K562 (cell line): Measurements from ENCODE around the gene AADAC. TPM values are rescaled to one million over a fixed set of nuclear protein-coding genes. Genes with fewer than 3 reads are reported as not detected.

Source experiments
- ATAC-seq: fragments of 200-7000 bp; cut with Tn5 transposase; 3 replicates; pipeline ENCODE4 v1.9.1; 2020; ENCODE audit warnings: moderate library complexity
- Bru-seq: library from RNA; stranded (reverse); fragments of 400-500 nt; gene quantifications from one replicate; lab custom pipeline; 2021; lab: Mats Ljungman, UMichigan
- BruChase-seq, 2 experiments: library from RNA; stranded (reverse); fragments of 400-500 nt; gene quantifications; one replicate each; lab custom pipeline; 2021; lab: Mats Ljungman, UMichigan
- BruUV-seq: library from RNA; stranded (reverse); fragments of 400-500 nt; replicated peaks from 2 replicates; lab custom pipeline; 2021; lab: Mats Ljungman, UMichigan
- CTCF ChIA-PET: fragments of 300-600 bp; formaldehyde crosslinking; extraction: SDS; loops from one replicate; lab custom pipeline; 2021; ENCODE audit warnings: low intra/inter-chr PET ratio; lab: Yijun Ruan, JAX
- POLR2A ChIA-PET: fragments of 300-600, 350-650 bp; sonication (Branson Sonifier 250); formaldehyde crosslinking; extraction: SDS; loops from one replicate; lab custom pipeline; 2021; ENCODE audit warnings: antibody characterized with exemption, inconsistent platforms; lab: Yijun Ruan, JAX
- DNase-seq, 4 experiments: peaks; one replicate each; pipeline versions ENCODE4 v3.0.0 to v3.0.0-alpha.2; 2011 to 2018; ENCODE audit warnings: low spot score in 3 of 4, mixed read lengths in 3 of 4; ENCODE audit errors: extremely low read depth in 1 of 4
- FAIRE-seq: peaks from 2 replicates; lab custom pipeline; 2011; peaks lifted over from hg19 to GRCh38; lab: Jason Lieb, UNC
- H2AFZ ChIP-seq: 2 replicates; pipeline ENCODE4 v1.6.0; 2011; ENCODE audit warnings: low read depth, low read length, control low read depth, inconsistent platforms
- H3K27ac ChIP-seq: fragments of 200-600 bp; 3 replicates; pipeline ENCODE4 v1.8.0; 2011; ENCODE audit warnings: low read depth, mild to moderate bottlenecking, control low read depth, inconsistent platforms, low read length, moderate library complexity, mixed read lengths; ENCODE audit errors: extremely low read depth
- H3K27me3 ChIP-seq, 2 experiments: fragments of 300-600 bp in 1 of 2; 2 replicates in 1 of 2; 3 replicates in 1 of 2; pipeline versions ENCODE4 v1.6.0 to v1.8.0; 2011; ENCODE audit warnings: inconsistent platforms in 2 of 2, low read length in 2 of 2, mild to moderate bottlenecking in 1 of 2, mixed read lengths in 1 of 2, moderate library complexity in 1 of 2; ENCODE audit not compliant: control insufficient read depth in 2 of 2, insufficient read depth in 2 of 2
- H3K36me3 ChIP-seq: fragments of 300-600 bp; 3 replicates; pipeline ENCODE4 v1.8.0; 2011; ENCODE audit warnings: mild to moderate bottlenecking, low read length, inconsistent platforms; ENCODE audit not compliant: control insufficient read depth, insufficient read depth
- H3K4me1 ChIP-seq, 2 experiments: fragments of 200-600 bp in 1 of 2; replicated peaks in 1 of 2; 2 replicates in 1 of 2; 3 replicates in 1 of 2; pipeline versions ENCODE4 v1.5.1 to v1.8.0; 2011; ENCODE audit warnings: inconsistent platforms in 2 of 2, low read length in 2 of 2, mild to moderate bottlenecking in 1 of 2, mixed read lengths in 1 of 2, moderate library complexity in 1 of 2; ENCODE audit not compliant: control insufficient read depth in 2 of 2, insufficient read depth in 2 of 2
- H3K4me2 ChIP-seq: 2 replicates; pipeline ENCODE4 v1.6.1; 2011; ENCODE audit warnings: low read length, control low read depth, inconsistent platforms, mixed read lengths; ENCODE audit not compliant: insufficient read depth
- H3K4me3 ChIP-seq: fragments of 200-600 bp; sonication (generic), shearing (Covaris generic); 2 replicates; pipeline ENCODE4 v1.5.1; 2016; ENCODE audit warnings: control low read depth, inconsistent platforms
- H3K79me2 ChIP-seq: fragments of 200-600 bp; 3 replicates; pipeline ENCODE4 v1.8.0; 2011; ENCODE audit warnings: low read length, inconsistent platforms; ENCODE audit not compliant: control insufficient read depth, insufficient read depth
- H3K9ac ChIP-seq, 2 experiments: 2 replicates each; pipeline versions ENCODE4 v1.6.0 to v1.6.1; 2011; ENCODE audit warnings: low read depth in 2 of 2, low read length in 2 of 2, control low read depth in 1 of 2, inconsistent platforms in 1 of 2, mild to moderate bottlenecking in 1 of 2, mixed read lengths in 1 of 2; ENCODE audit not compliant: insufficient read depth in 1 of 2
- H3K9me1 ChIP-seq: one replicate; pipeline ENCODE4 v1.6.0; 2011; ENCODE audit warnings: inconsistent platforms, mild to moderate bottlenecking, low read length, moderate library complexity; ENCODE audit not compliant: control insufficient read depth, insufficient read depth
- H3K9me3 ChIP-seq: replicated peaks from 2 replicates; pipeline ENCODE4 v1.5.1; 2011; ENCODE audit warnings: low read depth, low read length, inconsistent platforms; ENCODE audit not compliant: control insufficient read depth, insufficient read depth
- H4K20me1 ChIP-seq: replicated peaks from 2 replicates; pipeline ENCODE4 v1.6.1; 2011; ENCODE audit warnings: low read length, inconsistent platforms, mixed read lengths; ENCODE audit not compliant: control insufficient read depth, insufficient read depth
- GTF2F1 ChIP-seq: IDR thresholded peaks from 2 replicates; pipeline ENCODE4 v1.6.1; 2011; ENCODE audit warnings: low read depth, low read length, improper control_type of control experiment
- HNRNPK ChIP-seq: fragments of 200-400 bp; formaldehyde crosslinking; IDR thresholded peaks from one replicate; pipeline ENCODE4 v1.6.1; 2018; ENCODE audit warnings: mild to moderate bottlenecking, low read depth, low read length; ENCODE audit not compliant: poor library complexity, severe bottlenecking
- MCM3 ChIP-seq: fragments of 450-650 bp; IDR thresholded peaks from 2 replicates; pipeline ENCODE4 v1.6.1; 2016
- NONO ChIP-seq, 2 experiments: fragments of 200-400 bp in 1 of 2; fragments of 450-650 bp in 1 of 2; formaldehyde crosslinking in 1 of 2; IDR thresholded peaks; 2 replicates each; pipeline ENCODE4 v1.6.1; 2017; ENCODE audit warnings: low read depth in 2 of 2, mild to moderate bottlenecking in 2 of 2, moderate library complexity in 2 of 2, low read length in 1 of 2
- PPARD ChIP-seq: fragments of 250-450 bp; sonication (Bioruptor Pico); IDR thresholded peaks from 2 replicates; pipeline ENCODE4 v1.8.0; 2022; ENCODE audit warnings: inconsistent platforms, mild to moderate bottlenecking, moderate library complexity
- SFPQ ChIP-seq: fragments of 200-400 bp; formaldehyde crosslinking; IDR thresholded peaks from 2 replicates; pipeline ENCODE4 v1.6.1; 2017; ENCODE audit warnings: mild to moderate bottlenecking, low read depth, low read length, moderate library complexity
- SMAD1 ChIP-seq: fragments of 150-350 bp; IDR thresholded peaks from 2 replicates; pipeline ENCODE4 v1.6.1; 2014; ENCODE audit warnings: low read length, low read depth; ENCODE audit not compliant: partially characterized antibody
- SNIP1 ChIP-seq: fragments of 450-650 bp; IDR thresholded peaks from 2 replicates; pipeline ENCODE4 v1.7.1; 2017; ENCODE audit warnings: low read depth, mild to moderate bottlenecking
- SP1 ChIP-seq: sonication (generic); formaldehyde crosslinking; IDR thresholded peaks from 2 replicates; pipeline ENCODE4 v1.8.1; 2022; ENCODE audit warnings: mild to moderate bottlenecking, missing genetic modification reagents
- XRCC4 ChIP-seq: IDR thresholded peaks from one replicate; pipeline ENCODE4 v1.6.1; 2011; ENCODE audit not compliant: insufficient read depth, insufficient read length; ENCODE audit errors: extremely low read depth
- ZNF217 ChIP-seq: sonication (generic); formaldehyde crosslinking; IDR thresholded peaks from 2 replicates; pipeline ENCODE4 v1.8.0; 2022; ENCODE audit warnings: mild to moderate bottlenecking, missing genetic modification reagents
- ZNF263 ChIP-seq: sonication (generic); formaldehyde crosslinking; IDR thresholded peaks from 2 replicates; pipeline ENCODE4 v1.8.0; 2022; ENCODE audit warnings: mild to moderate bottlenecking, missing genetic modification reagents, borderline replicate concordance
- ZNF274 ChIP-seq: IDR thresholded peaks from 2 replicates; pipeline ENCODE4 v1.6.1; 2011; ENCODE audit warnings: low read depth, mild to moderate bottlenecking, low read length, moderate library complexity, borderline replicate concordance
- ZNF764 ChIP-seq: fragments of 250-450 bp; sonication (Bioruptor Pico); IDR thresholded peaks from 2 replicates; pipeline ENCODE4 v1.4.0; 2020; ENCODE audit warnings: low read depth, mild to moderate bottlenecking, moderate library complexity
- WGBS: fragments of 100-300 bp; shearing (Covaris generic); methylation state at CpG from one replicate; pipeline ENCODE4 v1.1.6; 2016; ENCODE audit warnings: low coverage, mixed read lengths; ENCODE audit not compliant: insufficient coverage; ENCODE audit errors: missing lambda C conversion rate; 5-methylcytosine and 5-hydroxymethylcytosine counted together
- in situ Hi-C: fragments of 300-500 bp; cut with MboI; formaldehyde crosslinking; loops from 4 replicates; pipeline ENCODE4 v1.15.0; 2018; ENCODE audit warnings: inconsistent platforms, mixed read lengths
- intact Hi-C: fragments of 100-400 bp; cut with micrococcal nuclease; formaldehyde crosslinking; loops from 2 replicates; pipeline ENCODE4 v1.14.2; 2022
- long read RNA-seq, 3 experiments: library from polyadenylated mRNA in 2 of 3; library from RNA in 1 of 3; unstranded in 2 of 3; stranded (forward) in 1 of 3; transcript quantifications; one replicate each; pipeline ENCODE4 v2.0.0, GENCODE V29; 2019 to 2022
- polyA minus RNA-seq, 3 experiments: library from RNA; depleted of rRNA, polyadenylated mRNA; stranded (reverse); fragments of >200 nt; gene quantifications; 2 replicates each; pipeline ENCODE4 v1.2.3, GENCODE V29; 2011
- polyA plus RNA-seq, 8 experiments: library from polyadenylated mRNA; depleted of rRNA in 4 of 8; stranded (reverse) in 5 of 8; unstranded in 3 of 8; fragments of >200 nt; fragmentation: Nextera tagmentation in 2 of 8; fragmentation: Illumina TruSeq in 1 of 8; extraction: Ambion mirVana in 2 of 8; extraction: Trizol in 1 of 8; gene quantifications; 2 replicates each; pipeline versions ENCODE4 v1.2.1 to v1.2.3, GENCODE V29; 2011 to 2014; ENCODE audit warnings: inconsistent platforms in 1 of 8, missing spikeins in 1 of 8
- total RNA-seq, 7 experiments: library from RNA; depleted of rRNA in 6 of 7; stranded (reverse); fragments of >200 nt in 6 of 7; fragmentation: Illumina TruSeq in 2 of 7; extraction: Trizol in 2 of 7; gene quantifications; 2 replicates each; pipeline versions ENCODE4 v1.2.1 to v1.2.3, GENCODE V29; 2011 to 2021; ENCODE audit warnings: low replicate concordance in 1 of 7

AADAC gene, protein sequence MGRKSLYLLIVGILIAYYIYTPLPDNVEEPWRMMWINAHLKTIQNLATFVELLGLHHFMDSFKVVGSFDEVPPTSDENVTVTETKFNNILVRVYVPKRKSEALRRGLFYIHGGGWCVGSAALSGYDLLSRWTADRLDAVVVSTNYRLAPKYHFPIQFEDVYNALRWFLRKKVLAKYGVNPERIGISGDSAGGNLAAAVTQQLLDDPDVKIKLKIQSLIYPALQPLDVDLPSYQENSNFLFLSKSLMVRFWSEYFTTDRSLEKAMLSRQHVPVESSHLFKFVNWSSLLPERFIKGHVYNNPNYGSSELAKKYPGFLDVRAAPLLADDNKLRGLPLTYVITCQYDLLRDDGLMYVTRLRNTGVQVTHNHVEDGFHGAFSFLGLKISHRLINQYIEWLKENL
- total RNA-seq (2011; cell fraction: chromatin; rRNA removed; ENCODE audit: low replicate concordance): not detected in 2 replicates
- total RNA-seq (2011; cell fraction: nucleolus; rRNA removed): not detected in 2 replicates
- total RNA-seq (2011; cell fraction: nucleoplasm; rRNA removed): not detected in 2 replicates
- total RNA-seq (2014; rRNA removed): not detected in 2 replicates
- not detected in 2 replicates for total RNA-seq (2014; rRNA removed; fragmentation: Illumina TruSeq; extraction: Trizol)
- total RNA-seq (2015; rRNA removed; fragmentation: Illumina TruSeq; extraction: Trizol): not detected in 2 replicates
- 0.47 TPM in 1 of 2 replicates, not detected in the other for total RNA-seq (2021)
- not detected in 2 replicates for polyA plus RNA-seq (2011; rRNA removed)
- polyA plus RNA-seq (2011; cell fraction: cytosol; rRNA removed): not detected in 2 replicates
- polyA plus RNA-seq (2011; cell fraction: nucleus; rRNA removed): not detected in 2 replicates
- polyA plus RNA-seq (2012): not detected in 2 replicates
- not detected in 2 replicates for polyA plus RNA-seq (2014; fragmentation: Illumina TruSeq; extraction: Trizol)
- polyA plus RNA-seq (2014; fragmentation: Nextera tagmentation; extraction: Ambion mirVana): not detected
- not detected in 2 replicates for polyA plus RNA-seq (2014; rRNA removed)
- not detected in 2 replicates for polyA minus RNA-seq (2011; rRNA and poly(A)+ RNA removed)
- polyA minus RNA-seq (2011; cell fraction: cytosol; rRNA and poly(A)+ RNA removed): not detected in 2 replicates
- polyA minus RNA-seq (2011; cell fraction: nucleus; rRNA and poly(A)+ RNA removed): not detected in 2 replicates
- not detected for Bru-seq, nascent RNA
- BruChase-seq, experiment 1, labeled RNA remaining after a 2-hour chase: percentile 3 among the genes with signal in this experiment
- BruChase-seq, experiment 2, labeled RNA remaining after a 6-hour chase: percentile 4 among the genes with signal in this experiment
- long read RNA-seq, experiment 1: 0 reads
- long read RNA-seq, experiment 2: 0 reads
- long read RNA-seq, experiment 3: 0 reads

DNA sequence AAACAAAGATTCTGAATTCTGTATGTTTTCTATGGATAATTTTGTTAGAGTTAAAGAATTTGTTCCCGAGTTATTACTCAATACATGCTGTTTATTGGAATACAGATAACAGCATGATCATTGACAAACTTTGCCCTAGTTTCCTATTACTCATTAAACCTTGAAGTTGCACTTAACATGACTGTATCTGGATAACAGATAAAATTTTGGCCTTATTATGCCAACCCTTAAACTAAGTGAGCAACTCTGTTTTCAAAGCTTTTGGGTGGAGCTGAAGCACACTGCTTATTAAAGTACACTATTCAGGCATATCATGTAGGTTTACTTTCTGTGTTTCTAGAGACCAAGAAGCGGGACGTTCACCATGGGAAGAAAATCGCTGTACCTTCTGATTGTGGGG is at the start of gene AADAC:
Gene AADAC, plus strand, starts transcription at position 318 of the 400 bp plus-strand sequence. Its CDS starts 47 bp downstream, at position 365.
- Histone ChIP-seq H3K79me2 (no peaks in the 10 kb centered on the region), H3K4me2 (no peak within 1 kb of the TSS), H3K4me1 (no peaks in the 10 kb centered on the region), H3K27me3 (no peaks in the 10 kb centered on the region), H3K4me3 (no peak within 1 kb of the TSS), H3K9me1 (no peaks in the 10 kb centered on the region), H3K9me3 (peaks cover 4% of the 10 kb centered on the region; the same call in 1 of the 2 replicates), H3K9ac (no peak within 1 kb of the TSS), H3K27ac (no peak within 1 kb of the TSS), H2AFZ (no peak within 1 kb of the TSS), H3K36me3 (no peaks in the 10 kb centered on the region), H4K20me1 (no peaks in the 10 kb centered on the region)
- ATAC-seq (no peak), DNase-seq (no peak), FAIRE-seq (no peak)
- intact Hi-C loops: no loop called here
- BruUV-seq: no TSS peak
- WGBS: 11% methylated on average over 4 of the region's 4 CpGs
- in situ Hi-C loops: no loop called here
- POLR2A ChIA-PET: no interaction called here
- CTCF ChIA-PET: no interaction called here
- TF ChIP-seq ZNF263 (CRISPR knock-in tag) (no peak), PPARD (CRISPR knock-in tag) (no peak), NONO (IDR thresholded peaks at IDR 0.05; ENCODE audit: low read depth in 2 of 2, low read length in 1 of 2) (no peak), GTF2F1 (no peak), ZNF274 (no peak), HNRNPK (no peak), SFPQ (no peak), SNIP1 (no peak), ZNF217 (CRISPR knock-in tag) (no peak), MCM3 (no peak), SMAD1 (no peak), XRCC4 (no peak), SP1 (CRISPR knock-in tag) (no peak), ZNF764 (CRISPR knock-in tag) (no peak)
